Measurements from ENCODE around the gene DOCK4.

The DOCK4 gene

GRCh38 chr7:112001091-112001826 lies 204.9 kb downstream of the DOCK4 start:
- Mint-ChIP-seq H3K27me3 (no peaks in the 10 kb centered on the region), H3K27ac (no peak overlapping the region), H3K4me1 (ENCODE audit: low read depth) (no peaks in the 10 kb centered on the region), H3K9me3 (no peaks in the 10 kb centered on the region), H3K36me3 (ENCODE audit: low read depth) (no peaks in the 10 kb centered on the region), H3K4me3 (no peak overlapping the region)
- DNase-seq, result no peak

- no peak overlapping the region for H3K27ac Mint-ChIP-seq
- no peaks in the 10 kb centered on the region for H3K4me1 Mint-ChIP-seq (ENCODE audit: low read depth)
- no peak for DNase-seq
- H3K9me3 Mint-ChIP-seq, result no peaks in the 10 kb centered on the region
- H3K4me3 Mint-ChIP-seq, result no peak overlapping the region
- H3K36me3 Mint-ChIP-seq (ENCODE audit: low read depth), result no peaks in the 10 kb centered on the region
- H3K27me3 Mint-ChIP-seq, result no peaks in the 10 kb centered on the region
These were observed 207.9 kb downstream of the DOCK4 start for GRCh38 chr7:111998326-111998725.

- H3K4me3 Mint-ChIP-seq, result no peak overlapping the region
- H3K4me1 Mint-ChIP-seq (ENCODE audit: low read depth), result no peaks in the 10 kb centered on the region
- DNase-seq, result no peak
- no peaks in the 10 kb centered on the region for H3K27me3 Mint-ChIP-seq
- no peak overlapping the region for H3K27ac Mint-ChIP-seq
- H3K36me3 Mint-ChIP-seq (ENCODE audit: low read depth), result no peaks in the 10 kb centered on the region
- no peaks in the 10 kb centered on the region for H3K9me3 Mint-ChIP-seq
These were observed 208.7 kb downstream of the DOCK4 start for GRCh38 chr7:111997546-111997945.

DNA sequence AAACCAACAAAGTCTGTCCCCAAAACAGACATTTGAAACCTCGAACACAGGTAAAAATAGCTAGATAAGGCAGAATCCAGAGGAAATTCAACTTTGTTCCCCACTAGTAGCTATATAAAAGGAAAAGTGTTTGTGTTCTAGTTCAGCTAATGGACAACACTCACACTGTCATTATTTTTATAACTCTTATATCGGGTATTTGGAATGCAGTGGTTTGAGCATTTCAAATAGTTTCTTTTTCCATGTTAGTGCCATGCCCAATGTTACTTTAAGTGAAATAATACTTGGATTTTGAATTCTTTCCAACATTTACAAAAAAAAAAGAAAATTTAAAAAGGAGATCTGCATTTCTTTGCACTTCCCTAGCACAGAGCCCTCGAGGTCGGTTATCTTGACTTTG lies 213.6 kb downstream of the DOCK4 start:
- H3K4me1 Mint-ChIP-seq (ENCODE audit: low read depth), result no peaks in the 10 kb centered on the region
- no peak overlapping the region for H3K27ac Mint-ChIP-seq
- H3K9me3 Mint-ChIP-seq, result no peaks in the 10 kb centered on the region
- H3K4me3 Mint-ChIP-seq, result no peak overlapping the region
- DNase-seq, result no peak
- H3K36me3 Mint-ChIP-seq (ENCODE audit: low read depth), result no peaks in the 10 kb centered on the region
- H3K27me3 Mint-ChIP-seq, result no peaks in the 10 kb centered on the region

DNA sequence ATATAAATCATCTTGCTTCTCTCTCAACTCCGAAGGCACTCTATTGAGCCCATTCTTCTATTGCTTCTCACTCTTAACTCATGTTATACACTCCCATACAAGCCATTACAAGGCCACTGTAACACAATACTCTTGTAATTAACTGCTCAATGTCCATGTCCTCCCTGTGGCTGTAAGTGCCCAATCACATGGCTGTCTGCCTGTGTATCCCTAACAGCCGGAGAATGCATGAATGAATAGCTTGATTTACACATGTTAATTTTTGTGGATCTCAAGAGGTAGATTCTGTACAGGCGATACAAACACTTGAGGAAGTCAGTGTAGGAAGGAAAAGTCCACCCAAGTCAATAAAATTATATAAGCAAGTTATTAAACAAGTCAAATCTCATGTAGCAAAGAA lies 215.6 kb downstream of the DOCK4 start:
- Mint-ChIP-seq H3K9me3 (no peaks in the 10 kb centered on the region), H3K36me3 (ENCODE audit: low read depth) (no peaks in the 10 kb centered on the region), H3K4me1 (ENCODE audit: low read depth) (no peaks in the 10 kb centered on the region), H3K27ac (no peak overlapping the region), H3K4me3 (no peak overlapping the region), H3K27me3 (no peaks in the 10 kb centered on the region)
- DNase-seq, result no peak

DNA sequence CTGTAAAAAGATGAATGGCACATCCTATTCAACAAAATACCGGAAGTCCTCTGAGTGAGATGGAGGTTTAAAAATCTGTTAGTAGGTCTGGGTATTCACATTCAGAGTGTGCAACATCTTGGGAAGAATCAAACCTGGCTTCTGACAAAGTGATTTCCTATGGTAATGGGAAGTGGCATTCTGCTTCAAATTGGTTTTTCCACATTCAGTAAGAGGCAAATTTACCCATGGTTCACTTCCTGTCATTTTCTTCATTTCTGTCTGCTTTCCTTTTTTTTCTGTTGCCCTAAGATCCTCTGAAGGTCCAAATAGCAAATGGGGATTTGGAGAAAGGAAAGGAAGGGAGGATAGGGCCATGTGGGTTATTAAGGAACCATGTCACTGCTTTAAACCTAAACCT lies 218.3 kb downstream of the DOCK4 start:
- H3K9me3 Mint-ChIP-seq, result no peaks in the 10 kb centered on the region

GRCh38 chr7:111987115-111987826 lies 218.9 kb downstream of the DOCK4 start:
- Mint-ChIP-seq H3K36me3 (ENCODE audit: low read depth) (no peaks in the 10 kb centered on the region), H3K9me3 (no peaks in the 10 kb centered on the region), H3K4me3 (no peak overlapping the region), H3K4me1 (ENCODE audit: low read depth) (no peaks in the 10 kb centered on the region), H3K27me3 (no peaks in the 10 kb centered on the region), H3K27ac (no peak overlapping the region)
- no peak for DNase-seq

More for the DNA sequence above, 218.3 kb downstream of the DOCK4 start:
- Mint-ChIP-seq H3K27ac (no peak overlapping the region), H3K4me1 (ENCODE audit: low read depth) (no peaks in the 10 kb centered on the region), H3K36me3 (ENCODE audit: low read depth) (no peaks in the 10 kb centered on the region), H3K27me3 (no peaks in the 10 kb centered on the region), H3K4me3 (no peak overlapping the region)
- no peak for DNase-seq

DNA sequence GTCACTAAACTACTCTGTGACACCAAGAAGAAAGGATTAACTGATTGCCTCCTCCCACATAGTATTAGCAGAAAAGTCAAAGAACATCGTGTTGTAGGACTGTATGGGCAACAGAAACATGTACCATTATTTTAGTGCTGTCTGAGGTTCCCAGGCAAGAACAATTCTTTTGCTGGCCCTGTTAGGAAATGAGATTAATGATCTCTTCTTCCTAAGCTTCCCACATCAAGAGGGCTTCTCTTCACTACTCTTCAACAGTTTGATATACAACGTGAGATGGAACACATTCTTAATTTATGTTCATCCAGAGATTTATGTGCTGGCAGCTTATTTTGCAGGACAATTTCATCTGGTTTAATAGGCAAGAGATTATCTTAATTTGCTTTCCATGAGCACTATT lies 219.6 kb downstream of the DOCK4 start:
- Mint-ChIP-seq H3K27ac (no peak overlapping the region), H3K4me3 (no peak overlapping the region), H3K9me3 (no peaks in the 10 kb centered on the region), H3K27me3 (no peaks in the 10 kb centered on the region), H3K36me3 (ENCODE audit: low read depth) (no peaks in the 10 kb centered on the region), H3K4me1 (ENCODE audit: low read depth) (no peaks in the 10 kb centered on the region)
- DNase-seq, result no peak

DNA sequence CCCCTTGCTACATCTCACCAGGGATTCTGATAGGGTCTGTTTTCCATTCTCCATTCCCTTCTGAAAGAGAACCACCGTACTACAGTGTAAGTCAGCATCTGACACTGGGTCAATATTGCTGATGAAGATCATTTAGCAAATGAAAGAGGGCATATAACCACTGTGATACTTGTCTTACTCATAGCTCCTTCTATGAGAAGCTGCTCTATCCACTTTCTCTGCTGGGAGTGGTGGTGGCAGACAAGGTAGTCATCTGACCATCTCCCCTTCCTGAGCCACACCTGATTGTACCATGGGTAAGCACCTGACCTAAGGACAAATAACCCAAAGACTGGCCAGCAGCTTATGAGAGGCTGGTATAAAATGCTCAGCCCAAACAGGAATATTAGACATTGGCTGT lies 220.4 kb downstream of the DOCK4 start:
- no peak for DNase-seq

DNA sequence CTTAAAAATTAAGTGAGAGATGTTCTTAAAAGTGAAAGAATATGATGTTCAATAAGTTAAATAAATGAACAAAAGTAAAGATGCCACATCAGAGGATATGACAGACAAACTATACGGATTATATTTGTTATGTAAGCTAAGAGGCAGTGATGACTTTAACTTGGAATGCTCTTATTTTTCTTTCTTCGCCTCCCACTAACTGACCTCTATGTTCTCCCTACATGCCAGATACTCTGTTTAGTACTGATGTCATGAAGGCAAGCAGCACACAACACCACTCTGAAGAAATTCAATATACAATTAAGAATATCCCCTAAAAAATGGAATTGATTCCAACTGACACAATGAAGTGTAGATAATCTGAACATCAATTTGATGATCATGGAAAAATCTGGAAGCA lies 223.4 kb downstream of the DOCK4 start:
- Mint-ChIP-seq H3K9me3 (no peaks in the 10 kb centered on the region), H3K36me3 (ENCODE audit: low read depth) (no peaks in the 10 kb centered on the region), H3K27ac (no peak overlapping the region), H3K27me3 (no peaks in the 10 kb centered on the region), H3K4me1 (ENCODE audit: low read depth) (no peaks in the 10 kb centered on the region), H3K4me3 (no peak overlapping the region)
- DNase-seq, result no peak

More for the DNA sequence above, 220.4 kb downstream of the DOCK4 start:
- Mint-ChIP-seq H3K9me3 (no peaks in the 10 kb centered on the region), H3K4me1 (ENCODE audit: low read depth) (no peaks in the 10 kb centered on the region), H3K27me3 (no peaks in the 10 kb centered on the region), H3K36me3 (ENCODE audit: low read depth) (no peaks in the 10 kb centered on the region), H3K27ac (no peak overlapping the region), H3K4me3 (no peak overlapping the region)

DNA sequence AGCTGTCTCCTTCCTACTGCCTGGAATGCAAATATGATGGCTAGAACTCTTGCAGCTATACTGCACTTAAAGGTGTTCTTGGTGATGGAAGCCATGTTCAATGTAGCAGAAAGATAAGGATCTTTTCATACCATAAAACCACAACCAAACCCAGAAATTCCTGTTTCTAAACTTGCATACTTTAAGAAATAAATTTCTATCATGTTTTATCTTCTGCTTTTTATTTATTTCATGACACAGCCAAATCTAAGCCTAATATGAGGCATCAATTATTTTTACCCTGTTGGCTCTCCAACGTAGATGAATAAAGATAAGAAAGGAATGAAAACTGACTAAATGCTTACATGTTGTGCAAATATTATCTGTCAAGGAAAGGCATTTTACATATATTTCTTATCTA lies 224.1 kb downstream of the DOCK4 start:
- DNase-seq, result no peak
- Mint-ChIP-seq H3K36me3 (ENCODE audit: low read depth) (no peaks in the 10 kb centered on the region), H3K4me1 (ENCODE audit: low read depth) (no peaks in the 10 kb centered on the region), H3K27me3 (no peaks in the 10 kb centered on the region), H3K9me3 (no peaks in the 10 kb centered on the region), H3K4me3 (no peak overlapping the region), H3K27ac (no peak overlapping the region)

DNA sequence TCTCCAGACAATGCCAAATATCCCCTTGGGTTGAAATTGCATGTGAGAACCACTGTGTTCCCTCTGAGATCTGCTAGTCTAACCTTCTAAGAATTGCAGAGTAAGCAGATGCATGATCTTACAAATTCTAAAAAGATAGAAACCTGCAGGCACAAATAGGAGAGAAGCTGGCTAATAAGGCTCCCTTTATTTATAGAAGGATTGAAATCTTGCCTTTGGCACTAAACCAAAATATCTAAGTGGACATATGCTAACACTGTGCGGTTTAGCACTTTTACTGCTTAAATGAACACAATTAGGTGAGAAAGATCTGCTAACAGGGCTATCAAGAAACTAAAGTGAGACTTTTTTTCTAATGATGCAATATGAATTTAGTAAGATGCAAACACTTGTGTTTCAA lies 225.5 kb downstream of the DOCK4 start:
- DNase-seq, result no peak
- Mint-ChIP-seq H3K27me3 (no peaks in the 10 kb centered on the region), H3K4me1 (ENCODE audit: low read depth) (no peaks in the 10 kb centered on the region), H3K4me3 (no peak overlapping the region), H3K9me3 (no peaks in the 10 kb centered on the region), H3K36me3 (ENCODE audit: low read depth) (no peaks in the 10 kb centered on the region), H3K27ac (no peak overlapping the region)

GRCh38 chr7:111975346-111975745 lies 230.9 kb downstream of the DOCK4 start:
- Mint-ChIP-seq H3K4me3 (no peak overlapping the region), H3K27me3 (no peaks in the 10 kb centered on the region), H3K4me1 (ENCODE audit: low read depth) (no peaks in the 10 kb centered on the region), H3K36me3 (ENCODE audit: low read depth) (no peaks in the 10 kb centered on the region), H3K27ac (no peak overlapping the region), H3K9me3 (no peaks in the 10 kb centered on the region)
- DNase-seq, result no peak

DNA sequence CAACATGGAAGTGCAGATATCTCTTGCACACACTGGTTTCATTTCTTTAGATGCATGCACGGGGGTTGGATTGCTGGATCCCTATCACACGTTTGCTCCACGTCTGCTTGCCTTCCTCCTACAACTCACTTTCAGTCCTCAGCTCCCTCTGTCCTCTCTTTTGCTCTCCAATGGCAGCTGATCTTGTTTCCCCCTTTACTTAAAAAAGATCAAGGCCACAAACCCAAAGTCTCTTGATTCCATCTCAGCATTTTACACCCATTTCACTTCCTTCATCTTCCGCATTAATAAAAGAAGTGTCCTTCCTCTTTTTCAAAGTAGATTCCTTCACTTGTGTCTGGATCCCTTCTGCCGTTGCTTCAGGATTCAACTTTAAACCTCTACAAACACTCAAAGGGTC lies 245.2 kb downstream of the DOCK4 start:
- Mint-ChIP-seq H3K4me1 (ENCODE audit: low read depth) (no peaks in the 10 kb centered on the region), H3K36me3 (ENCODE audit: low read depth) (no peaks in the 10 kb centered on the region)

DNA sequence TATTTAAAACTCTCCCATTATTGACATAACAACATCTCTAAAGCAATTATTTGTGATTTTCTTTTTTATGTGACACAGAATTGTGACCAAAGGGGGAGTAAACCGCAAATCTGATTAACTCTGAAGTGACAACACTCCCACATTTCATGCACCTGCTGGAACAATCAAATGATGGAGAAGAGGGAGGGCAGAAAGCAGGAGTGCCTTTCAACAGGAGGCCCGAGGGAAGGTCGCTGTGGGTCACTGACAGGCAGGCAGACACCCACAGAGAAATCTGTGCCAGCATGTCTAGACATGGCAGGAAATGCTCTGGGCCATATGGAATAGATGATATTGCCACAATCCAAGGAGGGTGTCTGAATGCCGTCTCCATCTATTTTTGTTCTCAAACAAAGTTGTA lies 247.3 kb downstream of the DOCK4 start:
- Mint-ChIP-seq H3K36me3 (ENCODE audit: low read depth) (no peaks in the 10 kb centered on the region), H3K27me3 (no peaks in the 10 kb centered on the region), H3K27ac (no peak overlapping the region), H3K9me3 (no peaks in the 10 kb centered on the region), H3K4me3 (no peak overlapping the region), H3K4me1 (ENCODE audit: low read depth) (no peaks in the 10 kb centered on the region)
- no peak for DNase-seq

More for the DNA sequence above, 245.2 kb downstream of the DOCK4 start:
- Mint-ChIP-seq H3K27me3 (no peaks in the 10 kb centered on the region), H3K4me3 (no peak overlapping the region), H3K27ac (no peak overlapping the region), H3K9me3 (no peaks in the 10 kb centered on the region)
- no peak for DNase-seq
